Right lobe of liver (tissue), 4 donors: ENCODE results near the gene UBA6.

Source experiments
- POLR2A ChIP-seq: fragments of 450-650 bp; IDR thresholded peaks from one replicate; pipeline ENCODE4 v1.6.1; 2017; ENCODE audit warnings: antibody characterized with exemption, mild to moderate bottlenecking
- TF ChIP-seq, protein P1 (sequence below), 4 donors: fragments of 200-600 bp in 3 of 4; fragments of 450-650 bp in 1 of 4; IDR thresholded peaks; one replicate each; pipeline versions ENCODE4 v1.5.1 to v1.8.0; 2016 to 2022; ENCODE audit warnings: antibody characterized with exemption in 4 of 4, mild to moderate bottlenecking in 2 of 4
- donor health status: DM: no; HTN: no; CAD: no.
- donor health status: DM: no; HTN: no; CAD: no.
- donor health status: DM: no; HTN: yes; CAD: no.

DNA sequence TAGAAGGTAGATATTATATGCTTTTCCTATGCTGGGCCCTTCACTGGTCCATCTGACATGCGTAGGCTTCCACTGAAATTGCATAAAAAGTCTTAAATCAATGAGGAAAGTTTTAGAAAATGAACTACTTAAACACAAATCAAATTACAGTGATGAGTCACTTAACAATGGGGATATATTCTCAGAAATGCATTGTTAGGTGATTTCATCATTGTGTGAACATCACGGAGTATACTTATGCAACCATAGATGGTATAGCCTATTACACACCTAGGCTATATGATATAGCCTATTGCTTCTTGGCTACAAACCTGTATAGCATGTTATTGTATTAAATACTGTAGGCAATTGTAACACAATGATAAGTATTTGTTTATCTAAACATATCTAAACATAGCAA lies 132.1 kb downstream of the UBA6 start:
- TF ChIP-seq, protein P1, sequence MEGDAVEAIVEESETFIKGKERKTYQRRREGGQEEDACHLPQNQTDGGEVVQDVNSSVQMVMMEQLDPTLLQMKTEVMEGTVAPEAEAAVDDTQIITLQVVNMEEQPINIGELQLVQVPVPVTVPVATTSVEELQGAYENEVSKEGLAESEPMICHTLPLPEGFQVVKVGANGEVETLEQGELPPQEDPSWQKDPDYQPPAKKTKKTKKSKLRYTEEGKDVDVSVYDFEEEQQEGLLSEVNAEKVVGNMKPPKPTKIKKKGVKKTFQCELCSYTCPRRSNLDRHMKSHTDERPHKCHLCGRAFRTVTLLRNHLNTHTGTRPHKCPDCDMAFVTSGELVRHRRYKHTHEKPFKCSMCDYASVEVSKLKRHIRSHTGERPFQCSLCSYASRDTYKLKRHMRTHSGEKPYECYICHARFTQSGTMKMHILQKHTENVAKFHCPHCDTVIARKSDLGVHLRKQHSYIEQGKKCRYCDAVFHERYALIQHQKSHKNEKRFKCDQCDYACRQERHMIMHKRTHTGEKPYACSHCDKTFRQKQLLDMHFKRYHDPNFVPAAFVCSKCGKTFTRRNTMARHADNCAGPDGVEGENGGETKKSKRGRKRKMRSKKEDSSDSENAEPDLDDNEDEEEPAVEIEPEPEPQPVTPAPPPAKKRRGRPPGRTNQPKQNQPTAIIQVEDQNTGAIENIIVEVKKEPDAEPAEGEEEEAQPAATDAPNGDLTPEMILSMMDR (IDR thresholded peaks at IDR 0.05) = no peak
- no peak for TF ChIP-seq POLR2A
